Fibroblast of upper back skin (primary cell): ENCODE results near the gene ZNF827.

ENCODE experiments used
- DNase-seq: peaks from one replicate; pipeline ENCODE4 v3.0.0-alpha.2; 2013

ZNF827 gene

DNA sequence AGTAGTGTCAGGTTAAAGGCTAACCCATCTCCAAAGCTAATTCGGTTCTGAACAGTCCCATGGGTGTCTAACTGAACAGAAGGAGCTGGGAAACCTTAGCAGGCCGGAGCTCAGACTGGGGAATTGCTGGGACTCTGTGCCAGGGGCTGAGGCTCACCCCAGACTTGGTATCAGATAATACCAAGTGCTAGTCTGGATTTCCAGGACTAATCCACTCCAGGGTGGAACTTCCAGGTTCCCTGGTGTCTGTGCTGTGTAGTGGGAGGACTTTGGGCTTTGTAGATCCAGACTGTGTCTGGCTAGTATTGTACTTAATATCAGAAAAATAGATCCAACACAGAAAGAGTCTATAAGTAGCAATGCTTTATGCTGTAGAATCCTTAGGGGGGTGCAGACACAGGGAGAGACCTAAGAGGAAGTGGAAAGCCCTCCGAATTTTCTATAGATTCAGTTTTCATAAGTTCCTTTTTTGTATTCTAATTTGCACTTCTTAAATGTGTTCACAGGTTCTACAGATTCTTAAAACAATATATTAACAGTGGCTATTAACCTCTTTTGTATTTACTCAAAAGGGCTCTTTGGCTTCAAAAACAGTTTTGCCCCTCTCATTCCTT, 4.1 kb downstream of the ZNF827 start:
- DNase-seq: no peak

DNA sequence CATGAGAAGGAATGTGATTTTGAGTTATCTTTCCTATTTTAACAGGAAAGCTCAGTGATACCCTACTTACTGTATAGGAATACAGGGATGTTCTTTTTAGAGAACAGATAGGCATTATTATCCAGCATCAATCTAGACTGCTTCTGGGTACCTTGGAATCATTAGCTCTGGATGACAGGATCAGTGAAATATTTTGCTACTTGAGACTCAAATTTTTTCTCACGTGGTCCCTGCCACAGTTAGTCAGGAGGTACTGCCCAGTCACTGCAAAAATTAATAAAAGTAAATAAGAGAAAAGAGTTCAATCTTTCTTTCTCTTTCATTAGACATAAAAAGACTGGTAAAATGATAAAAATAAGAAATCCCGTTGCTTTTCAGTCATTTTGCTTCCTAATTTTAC, 5.5 kb downstream of the ZNF827 start:
- DNase-seq: peak; percentile 41

DNA sequence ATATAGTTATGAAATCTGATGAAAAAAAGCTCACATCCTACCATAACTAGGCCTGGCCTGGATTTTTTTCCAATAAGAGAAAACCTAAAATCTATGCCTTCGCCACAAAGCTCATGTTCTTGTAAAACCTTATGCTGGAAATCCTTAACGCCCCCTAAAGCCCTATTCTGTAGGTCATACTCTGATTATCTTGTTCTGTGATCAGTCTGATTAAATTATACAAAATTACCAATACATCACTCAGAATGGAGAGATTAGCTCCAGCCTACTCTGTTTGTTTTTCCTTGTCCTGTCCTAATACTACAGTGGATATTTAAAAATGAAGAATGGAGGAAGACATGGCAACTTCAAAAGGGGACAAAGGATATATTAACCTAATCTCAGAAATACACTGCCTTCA, 7.2 kb downstream of the ZNF827 start:
- DNase-seq: no peak

DNA sequence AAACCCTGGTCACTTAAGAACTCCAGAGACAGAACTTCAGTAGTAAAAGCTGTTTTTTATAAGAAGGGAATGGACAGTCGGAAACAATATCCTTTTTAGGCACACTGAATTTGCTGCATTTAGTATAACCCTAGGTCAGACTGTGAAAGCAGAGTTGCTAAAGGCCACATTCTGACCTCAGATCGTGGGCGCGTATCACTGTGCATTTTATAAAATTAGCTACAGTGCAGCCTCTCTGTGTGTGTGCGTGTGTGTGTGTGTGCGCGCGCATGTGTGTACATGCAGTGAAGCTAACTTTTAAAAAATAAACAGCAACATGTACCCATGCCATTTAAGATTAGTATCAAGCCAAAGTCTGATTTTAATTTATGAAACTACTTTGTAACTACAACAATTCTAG, 8.0 kb downstream of the ZNF827 start:
- DNase-seq: no peak

DNA sequence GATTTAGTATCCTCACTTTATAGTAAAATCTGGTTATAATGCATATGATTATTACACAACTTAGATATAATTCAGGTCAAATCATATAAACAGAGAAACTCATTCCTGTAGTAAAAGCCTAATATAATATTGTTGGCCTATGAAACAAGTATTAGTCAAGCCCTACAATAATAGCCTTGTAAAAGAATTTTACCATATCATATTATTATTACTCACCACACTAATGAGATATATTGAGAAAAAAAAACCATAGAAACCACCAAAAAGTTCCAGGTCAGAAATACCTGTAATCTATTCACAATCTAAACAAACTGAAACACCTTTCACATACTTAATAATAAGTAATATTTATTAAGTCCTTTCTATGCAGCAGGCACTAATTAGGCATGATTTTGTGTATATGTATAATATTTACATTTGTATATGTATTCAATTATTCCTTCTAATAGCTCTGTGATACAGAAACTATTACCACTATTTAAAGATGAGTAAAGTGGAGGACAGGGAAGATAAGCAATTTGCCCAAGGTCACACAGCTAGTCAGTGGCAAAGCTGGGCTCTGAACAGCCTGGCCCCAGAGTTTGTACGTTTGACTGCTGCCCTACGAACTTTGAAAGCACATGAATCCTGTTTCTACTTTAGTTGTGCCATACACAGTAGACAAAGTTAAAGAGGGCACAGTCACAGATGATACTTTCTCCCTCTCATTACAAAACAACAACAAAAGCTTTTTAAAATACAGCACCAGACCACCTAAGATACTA, 9.0 kb downstream of the ZNF827 start:
- DNase-seq: no peak

DNA sequence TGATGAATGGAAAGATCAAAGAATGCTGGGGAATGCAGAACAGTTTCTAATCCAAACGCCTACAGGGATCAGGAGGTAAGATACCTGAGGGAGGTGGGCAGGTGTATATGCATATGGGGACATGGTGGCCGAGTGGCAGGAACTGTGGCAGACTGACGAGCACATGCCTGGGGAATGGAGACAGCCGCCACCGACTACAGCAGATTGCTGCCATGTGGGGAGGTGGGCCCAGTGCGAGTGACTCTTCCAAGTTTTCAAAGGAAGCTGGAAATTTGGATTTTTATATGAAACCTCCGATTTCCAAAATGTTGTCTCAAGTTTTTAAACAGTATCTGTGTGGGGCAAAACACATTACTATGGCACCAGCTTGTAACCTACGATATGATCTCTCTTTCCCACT, 9.9 kb downstream of the ZNF827 start:
- no peak for DNase-seq

DNA sequence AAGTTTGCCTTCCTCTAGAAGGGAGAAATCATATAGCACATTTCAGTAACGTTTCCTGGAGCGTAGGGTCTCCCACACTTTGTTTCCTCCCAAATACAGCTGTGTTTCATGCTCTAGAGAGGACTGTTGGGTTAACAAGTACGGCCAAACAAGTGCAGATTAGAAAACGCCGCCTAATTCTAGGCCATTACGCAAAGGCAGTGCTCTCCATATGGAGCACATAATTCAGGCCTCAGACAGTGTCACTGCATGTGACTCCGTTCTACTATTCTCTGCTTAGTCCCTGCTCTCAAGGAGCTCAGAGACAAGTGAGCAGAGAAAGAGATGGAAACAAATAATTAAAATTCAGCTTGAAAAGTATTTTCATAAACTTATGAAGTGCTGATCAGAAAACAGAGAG, 11.6 kb downstream of the ZNF827 start:
- no peak for DNase-seq

DNA sequence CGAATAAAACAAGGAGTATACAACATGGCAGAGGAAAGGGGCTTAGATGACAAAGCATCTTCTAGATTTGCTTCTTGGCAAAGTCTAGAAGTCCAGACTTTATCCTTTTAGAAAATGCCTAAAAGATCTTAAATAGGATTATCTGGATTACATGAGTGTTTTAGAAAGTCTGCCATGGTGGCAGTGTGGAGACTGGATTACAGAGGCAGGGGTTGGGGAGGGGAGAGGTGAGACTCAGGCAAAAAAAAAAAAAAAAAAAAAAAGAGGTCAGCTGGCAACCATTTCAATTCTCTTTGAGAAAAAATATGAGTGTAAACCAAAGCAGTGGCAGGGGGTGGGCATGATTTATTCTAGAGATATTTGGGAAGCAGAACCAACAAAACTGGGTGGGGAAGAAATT, 17.4 kb downstream of the ZNF827 start:
- no peak for DNase-seq

DNA sequence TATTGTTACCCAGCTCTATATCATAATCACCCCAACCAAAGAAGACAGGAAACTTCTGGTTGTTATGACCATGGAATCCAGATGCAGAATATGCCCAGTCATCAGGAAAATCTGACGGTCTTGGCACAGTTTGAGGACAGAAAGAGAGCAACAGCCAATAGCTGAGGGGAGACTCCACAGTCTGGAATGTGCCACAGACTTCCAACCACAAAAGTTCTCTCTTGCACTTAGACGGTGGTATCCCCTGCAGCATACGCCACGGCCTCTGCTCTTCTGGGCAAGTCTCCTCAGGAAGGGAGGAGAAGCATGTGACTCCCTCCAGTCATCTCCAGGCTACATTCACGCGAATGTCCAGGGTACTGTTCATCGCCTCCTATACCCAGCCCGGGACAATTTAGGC, 18.4 kb downstream of the ZNF827 start:
- DNase-seq: peak; percentile 95

DNA sequence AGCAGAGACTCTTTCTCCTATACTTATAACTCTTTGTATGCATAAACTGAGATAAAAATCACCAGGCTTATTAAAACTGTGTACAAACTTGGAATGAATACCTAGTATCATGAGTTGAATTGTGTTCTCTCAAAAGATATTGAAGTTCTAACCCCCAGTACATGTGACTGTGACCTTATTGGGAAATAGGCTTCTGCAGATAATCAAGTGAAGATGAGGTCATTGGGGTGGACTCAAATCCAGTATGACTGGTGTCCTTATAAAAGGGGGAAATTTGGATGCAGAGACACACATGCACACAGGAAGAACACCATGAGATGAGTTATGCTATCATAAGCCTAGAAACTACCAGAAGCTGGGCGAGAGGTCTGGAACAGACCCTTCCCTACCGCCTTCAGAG, 26.2 kb downstream of the ZNF827 start:
- no peak for DNase-seq

DNA sequence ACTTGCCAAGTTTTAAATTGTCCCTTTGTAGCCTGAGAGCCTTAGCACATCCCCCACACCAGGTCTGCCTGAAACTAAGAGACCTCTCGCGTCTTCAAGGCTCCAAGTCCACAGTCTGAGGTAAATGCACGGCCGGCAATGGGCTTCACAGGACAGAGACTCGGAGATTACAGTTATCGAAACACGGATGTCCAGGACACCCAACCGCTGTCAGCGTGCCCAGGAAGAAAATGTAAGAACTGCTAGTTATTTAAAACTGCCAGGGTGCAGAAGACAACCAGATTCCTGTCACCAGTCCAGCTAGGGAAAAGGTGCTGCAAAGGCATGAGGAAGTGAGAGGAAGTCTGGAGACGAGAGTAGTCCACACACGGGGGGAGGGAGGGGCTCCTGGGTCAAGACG, 28.9 kb downstream of the ZNF827 start:
- no peak for DNase-seq

DNA sequence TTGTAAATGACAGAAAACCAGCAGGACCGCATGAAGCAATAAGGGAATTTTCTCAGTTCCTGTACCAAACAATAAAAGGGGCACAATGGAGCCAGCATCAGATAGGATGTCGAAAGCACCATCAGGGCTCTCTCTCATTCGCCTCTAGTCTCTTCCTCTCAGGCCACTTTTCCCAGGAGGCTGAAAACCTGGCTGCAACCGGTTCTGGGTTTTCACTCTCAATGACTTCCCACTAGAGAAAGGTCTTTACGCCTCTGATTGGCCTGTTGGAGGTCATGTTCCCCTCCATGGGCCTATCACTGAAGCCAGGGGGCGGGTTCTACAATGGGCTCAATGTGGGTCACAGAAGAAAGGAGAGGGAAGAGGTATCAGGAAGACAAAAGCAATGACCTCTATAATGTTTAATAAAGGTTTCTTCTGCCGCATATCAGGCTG, 29.3 kb downstream of the ZNF827 start:
- DNase-seq: no peak

DNA sequence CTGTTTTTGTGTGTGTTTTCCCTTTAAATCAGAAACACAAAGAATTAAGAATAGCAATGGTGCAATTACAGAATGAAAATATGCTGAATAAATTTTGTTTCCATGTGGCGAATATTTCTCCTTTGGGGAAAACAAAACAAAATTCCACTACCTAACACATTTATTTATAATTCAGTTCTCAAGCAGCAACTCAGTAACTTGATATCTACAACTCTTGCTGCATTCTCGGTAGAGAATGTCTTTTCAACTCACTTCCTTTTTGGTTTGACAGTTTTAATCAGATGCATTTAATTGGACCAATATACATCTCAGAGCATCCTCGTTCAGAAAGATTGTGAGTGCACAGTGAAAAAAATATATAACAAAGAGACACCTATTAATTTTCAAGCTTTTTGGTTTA, 30.8 kb downstream of the ZNF827 start:
- DNase-seq: no peak

DNA sequence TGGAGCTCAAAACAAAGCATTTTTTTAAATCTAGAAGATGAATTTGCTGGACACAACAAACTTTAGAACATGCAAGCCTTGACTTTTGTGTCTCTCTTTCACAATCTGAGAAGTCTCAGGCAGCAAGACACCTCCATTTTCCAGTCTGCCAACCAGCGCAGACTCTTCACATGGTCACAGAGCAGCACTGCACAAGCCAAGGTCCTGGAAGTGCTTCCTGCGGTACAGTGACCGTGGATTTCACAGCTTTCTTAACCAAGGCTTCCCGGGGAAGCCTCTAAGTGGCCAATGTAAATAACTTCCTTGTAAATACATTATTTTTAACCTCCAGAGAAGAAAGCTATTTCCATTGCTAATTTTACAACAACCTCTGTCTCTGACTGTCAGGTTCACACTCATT, 31.2 kb downstream of the ZNF827 start:
- no peak for DNase-seq

DNA sequence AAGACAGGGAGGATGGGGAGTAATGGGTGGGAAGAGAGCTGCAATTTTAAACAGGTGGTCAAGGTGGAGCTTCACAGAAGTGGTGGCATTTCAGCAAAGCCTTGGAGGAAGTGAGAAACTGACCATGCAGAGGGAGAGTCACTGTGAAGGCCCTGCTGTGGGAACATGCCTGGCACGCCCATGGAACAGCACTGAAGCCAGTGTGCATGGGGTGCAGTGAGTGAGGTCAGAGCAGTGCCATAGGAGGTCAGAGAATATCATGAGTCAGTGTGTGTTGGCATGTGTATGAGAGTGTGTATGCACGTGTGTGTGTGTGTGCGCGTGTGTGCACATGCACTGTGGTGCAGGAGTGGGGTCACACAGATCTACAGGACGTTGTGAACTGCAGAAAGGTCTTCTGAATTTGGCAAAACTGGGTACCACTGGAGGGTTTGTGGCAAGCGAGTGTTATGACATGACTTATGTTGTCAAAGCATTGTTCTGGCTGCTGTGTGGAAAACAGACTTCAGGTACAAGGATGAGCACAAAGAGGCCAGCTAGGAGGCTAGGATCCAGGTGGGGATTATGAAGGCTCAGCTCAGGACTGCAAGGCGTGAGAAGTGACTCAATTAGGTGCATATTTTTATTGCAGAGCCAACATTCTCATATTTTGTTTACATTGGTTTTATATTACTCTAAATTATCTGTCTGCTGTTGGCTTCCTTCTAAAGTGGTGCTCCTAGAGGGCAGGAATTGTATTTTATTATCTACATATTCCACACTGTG, 34.0 kb downstream of the ZNF827 start:
- no peak for DNase-seq

DNA sequence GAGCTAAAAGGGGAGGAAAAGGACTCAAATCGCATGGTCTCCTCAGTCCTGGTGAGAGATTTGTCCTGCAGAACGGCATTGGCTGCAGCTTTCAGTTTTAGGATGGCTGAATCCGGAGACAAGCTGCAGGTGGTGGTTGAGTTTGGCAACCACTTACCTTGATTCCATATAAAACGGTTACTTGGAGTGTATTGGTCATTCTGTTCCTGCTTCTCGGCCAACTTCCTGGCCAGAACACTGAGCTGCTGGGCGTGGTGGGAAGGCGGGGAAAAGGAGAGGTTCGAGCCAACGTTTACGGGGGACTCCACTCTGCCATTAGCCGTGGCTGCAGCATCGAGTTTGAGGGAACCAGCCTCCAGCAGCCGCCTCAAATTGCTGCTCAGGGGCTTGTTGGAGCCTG, 36.1 kb downstream of the ZNF827 start:
- DNase-seq: no peak

DNA sequence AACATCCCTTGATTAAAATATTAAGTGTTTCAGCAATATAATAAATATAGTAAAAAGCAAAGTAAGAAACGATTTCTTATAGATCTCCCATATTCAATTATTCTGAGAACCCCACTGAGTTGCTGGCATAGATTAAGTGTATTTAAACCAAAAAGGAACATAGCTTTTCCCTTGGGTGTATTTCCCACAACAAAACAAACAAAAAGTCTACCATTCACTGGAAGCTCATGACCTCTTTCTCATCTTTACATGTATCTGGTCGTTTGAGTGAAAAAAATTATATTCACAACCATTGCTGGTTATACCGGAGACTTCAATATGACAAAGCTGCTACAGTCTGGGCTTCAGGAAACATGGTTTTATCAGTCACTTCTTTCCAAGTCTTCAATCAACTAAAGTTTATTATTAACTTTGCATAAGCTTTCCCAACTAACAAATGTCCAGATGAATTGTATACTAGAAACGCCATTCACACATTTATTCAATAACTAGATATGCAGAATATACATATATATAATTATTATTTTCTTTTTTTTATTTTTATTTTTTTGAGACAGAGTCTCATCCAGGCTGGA, 38.6 kb downstream of the ZNF827 start:
- DNase-seq: no peak

DNA sequence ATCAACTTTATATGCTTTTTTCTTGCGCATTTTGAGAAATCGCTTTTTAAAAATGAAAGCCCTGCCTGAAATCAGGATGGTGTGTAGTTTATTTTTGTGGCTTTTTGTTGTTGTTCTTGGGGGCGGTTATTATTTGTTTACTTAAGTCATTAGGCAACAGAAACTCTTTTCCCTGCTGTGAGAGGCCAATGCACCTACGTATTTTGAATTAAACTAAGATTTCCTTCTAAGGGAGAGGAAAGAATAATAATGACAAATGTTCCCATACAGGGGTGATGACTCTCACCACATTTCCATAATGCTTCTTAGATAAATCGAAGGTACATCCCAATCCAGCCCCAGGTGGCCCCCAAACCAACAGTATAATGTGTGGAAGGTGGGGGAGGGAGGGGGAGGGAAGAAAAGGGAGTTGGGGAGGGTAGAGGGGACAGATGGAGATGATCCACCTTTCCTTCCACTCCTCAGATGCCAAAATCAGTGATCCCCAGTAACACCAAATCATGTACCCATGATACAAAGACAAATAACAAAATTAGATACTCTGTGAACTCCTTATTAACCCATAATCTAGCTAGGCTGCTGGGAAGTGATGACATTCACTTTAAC, 39.6 kb downstream of the ZNF827 start:
- no peak for DNase-seq

DNA sequence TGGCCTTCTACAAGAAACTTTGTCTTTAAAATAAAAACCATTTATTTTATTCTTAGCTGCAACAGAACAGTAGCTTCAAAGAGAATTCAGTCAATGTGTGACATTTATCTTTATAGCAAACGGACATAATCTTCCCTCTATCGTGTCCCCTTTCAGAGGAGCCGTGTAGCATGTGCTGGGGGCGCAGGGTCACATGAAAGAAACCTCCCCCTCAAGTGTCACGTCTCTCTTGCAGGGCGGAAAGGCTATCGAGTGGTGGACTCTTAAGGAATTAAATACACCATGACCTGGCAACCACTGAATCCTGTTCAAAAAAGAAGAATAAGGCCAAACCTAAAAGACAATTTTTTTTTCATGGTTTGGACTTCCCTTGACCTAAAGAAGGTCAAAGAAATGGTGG, 40.2 kb downstream of the ZNF827 start:
- no peak for DNase-seq

DNA sequence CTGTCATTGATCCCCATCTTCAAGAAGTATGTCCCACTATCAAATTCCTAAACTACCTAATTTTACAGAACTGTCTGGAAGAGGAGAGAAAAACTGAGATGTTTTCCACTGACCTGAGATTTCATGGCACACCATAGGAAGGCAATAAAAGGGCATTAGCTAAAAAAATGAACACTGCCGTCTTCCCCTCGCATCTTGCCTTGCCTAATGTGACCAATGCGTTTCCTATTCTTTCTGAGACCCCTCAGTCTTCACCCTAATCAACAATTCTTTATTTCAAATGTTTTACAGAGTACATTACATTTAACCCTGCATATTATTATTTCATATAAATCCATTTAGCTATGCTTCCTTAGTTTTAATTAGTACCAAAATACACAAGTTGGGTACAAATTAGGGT, 43.6 kb downstream of the ZNF827 start:
- DNase-seq: no peak

DNA sequence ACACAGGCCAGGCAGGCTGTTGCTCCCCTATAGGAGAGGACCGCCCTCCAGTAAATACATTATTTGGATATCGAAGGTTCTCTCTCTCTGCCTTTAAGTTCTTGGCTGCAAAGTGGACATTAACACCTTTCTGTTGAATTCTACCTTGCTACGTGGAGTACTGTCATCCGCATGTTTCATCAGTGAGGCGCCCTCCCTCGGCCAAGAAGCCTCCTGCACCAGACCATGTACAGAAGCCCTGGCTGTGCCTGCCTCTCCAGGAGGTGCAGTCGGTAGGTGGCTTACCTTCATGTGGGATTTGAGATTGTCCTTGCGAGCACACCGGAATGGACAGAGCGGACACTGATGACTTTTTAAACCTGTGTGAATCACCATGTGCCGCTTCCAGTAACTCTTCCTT, 46.7 kb downstream of the ZNF827 start:
- no peak for DNase-seq

DNA sequence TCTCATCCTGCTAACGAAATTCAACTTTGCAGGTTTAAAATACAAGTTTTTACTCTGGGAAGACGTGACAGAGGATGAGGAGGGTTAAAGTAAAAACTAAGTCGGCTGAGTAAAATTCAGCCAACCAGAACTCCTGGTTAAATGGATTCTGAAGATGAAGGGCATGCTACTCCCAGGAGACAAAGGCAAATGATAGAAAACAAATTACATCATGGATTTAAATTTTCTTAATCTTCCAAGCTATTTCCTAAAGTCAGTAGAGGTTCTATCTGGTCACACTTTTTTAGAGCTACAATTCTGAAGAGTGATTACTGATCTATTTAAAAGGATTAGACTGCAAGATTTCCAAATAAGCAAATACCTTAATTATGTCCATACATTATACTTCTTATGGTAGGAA, 47.9 kb downstream of the ZNF827 start:
- DNase-seq: no peak

DNA sequence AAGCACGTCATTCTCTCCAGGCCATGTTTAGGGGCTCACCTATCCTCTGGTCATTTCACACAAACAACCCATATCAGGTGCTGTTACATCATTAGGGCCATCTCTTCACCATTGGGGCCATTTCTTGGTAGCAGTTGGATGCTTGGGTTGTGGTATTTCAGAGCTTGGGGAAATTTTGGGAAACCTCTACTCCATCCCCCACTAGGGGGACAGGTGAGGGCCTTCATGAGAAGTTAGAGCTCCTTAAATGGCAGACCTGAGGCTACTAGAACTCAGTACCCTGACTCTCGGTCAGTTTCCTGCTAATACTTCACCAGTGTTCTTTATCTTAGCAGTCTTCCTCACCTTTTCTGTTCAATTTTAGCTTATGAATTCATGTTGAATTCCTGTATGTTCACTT, 50.2 kb downstream of the ZNF827 start:
- DNase-seq: no peak
